C1 segment of cervical spinal cord (tissue), 14 donors: ENCODE data around the gene FAM83C.

Source experiments
- DNase-seq, 14 donors: peaks; one replicate each; lab custom pipeline; 2025; lab: John Stamatoyannopoulos, UW

Gene FAM83C

DNA sequence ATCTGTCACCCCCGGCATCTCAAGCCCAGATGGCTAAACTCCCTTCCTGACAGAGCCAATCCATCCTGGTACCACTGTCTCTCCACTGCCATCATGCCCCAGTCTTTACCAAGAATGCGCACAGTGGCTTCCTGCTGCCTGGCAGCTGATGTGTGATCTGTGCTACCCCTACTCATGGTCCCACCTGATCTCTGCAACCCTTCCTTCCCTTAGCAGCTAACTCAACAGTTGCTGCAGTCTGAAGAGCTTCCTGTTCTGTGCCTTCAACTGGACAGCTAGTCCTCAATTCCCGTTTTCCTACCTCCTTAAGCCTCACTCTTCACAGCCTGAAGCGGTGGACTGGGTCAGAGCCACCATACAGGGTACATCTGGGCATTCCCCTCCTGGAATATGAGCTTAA, 7.6 kb upstream of the FAM83C start:
- no peak for DNase-seq

DNA sequence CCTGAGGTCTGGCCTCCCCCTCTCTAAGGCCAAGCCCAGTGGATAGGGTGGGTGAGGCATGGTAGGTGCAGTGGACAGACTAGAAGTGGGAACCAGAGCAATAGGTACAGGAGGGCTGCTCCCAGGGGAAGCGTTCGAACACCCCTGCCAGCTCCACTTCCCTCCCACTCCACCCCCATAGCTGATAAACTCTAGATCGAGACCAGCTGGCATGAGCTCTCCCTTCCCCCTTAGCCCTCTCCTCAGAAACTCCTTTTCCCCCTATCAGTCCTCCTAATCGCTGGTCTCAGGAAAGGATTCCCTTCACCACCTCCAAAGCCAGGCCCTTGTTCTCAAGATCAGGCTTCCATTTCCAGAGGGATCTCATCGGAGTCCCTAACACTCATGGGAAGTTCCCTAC, 6.0 kb upstream of the FAM83C start:
- no peak for DNase-seq

DNA sequence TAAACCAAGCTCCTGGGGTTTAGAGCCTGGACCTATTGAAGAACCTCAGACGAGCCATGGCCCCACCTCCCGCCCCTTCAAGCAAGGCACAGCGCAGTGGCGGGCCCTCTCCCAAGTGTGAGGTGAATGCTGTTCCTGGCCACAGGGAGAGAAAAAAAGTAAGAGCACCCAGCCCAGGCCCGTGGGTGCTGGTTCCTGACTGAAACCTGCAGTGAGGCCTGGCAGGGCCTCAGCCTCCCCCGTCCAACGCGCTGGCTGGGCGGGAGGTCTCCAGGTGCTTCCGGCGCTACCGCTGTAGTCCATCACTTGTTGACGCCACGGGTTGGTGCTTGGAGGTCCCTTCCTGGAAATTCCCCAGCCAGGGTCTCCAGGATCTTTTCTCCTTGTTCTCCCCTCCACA, 5.5 kb upstream of the FAM83C start:
- no peak for DNase-seq

DNA sequence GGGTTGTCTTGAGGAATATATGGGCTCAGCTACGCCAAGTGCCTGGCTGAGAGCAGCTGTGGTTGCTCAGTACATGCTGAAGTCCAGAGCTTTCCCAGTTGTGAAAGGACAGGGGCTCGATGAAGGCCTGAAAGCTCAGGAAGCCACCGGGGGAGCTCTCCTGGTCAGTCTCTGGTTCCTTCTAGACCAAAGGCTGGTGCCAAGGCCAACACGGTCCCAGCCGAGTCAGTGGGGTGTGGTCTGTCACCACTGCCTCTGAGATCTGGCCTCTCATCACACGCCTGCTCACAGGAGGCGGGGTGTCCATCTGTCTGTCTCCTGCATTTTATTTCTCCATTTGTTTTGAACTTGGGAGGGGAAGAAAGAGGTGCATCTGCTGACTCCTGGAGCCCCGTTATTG, 4.9 kb upstream of the FAM83C start:
- no peak for DNase-seq

DNA sequence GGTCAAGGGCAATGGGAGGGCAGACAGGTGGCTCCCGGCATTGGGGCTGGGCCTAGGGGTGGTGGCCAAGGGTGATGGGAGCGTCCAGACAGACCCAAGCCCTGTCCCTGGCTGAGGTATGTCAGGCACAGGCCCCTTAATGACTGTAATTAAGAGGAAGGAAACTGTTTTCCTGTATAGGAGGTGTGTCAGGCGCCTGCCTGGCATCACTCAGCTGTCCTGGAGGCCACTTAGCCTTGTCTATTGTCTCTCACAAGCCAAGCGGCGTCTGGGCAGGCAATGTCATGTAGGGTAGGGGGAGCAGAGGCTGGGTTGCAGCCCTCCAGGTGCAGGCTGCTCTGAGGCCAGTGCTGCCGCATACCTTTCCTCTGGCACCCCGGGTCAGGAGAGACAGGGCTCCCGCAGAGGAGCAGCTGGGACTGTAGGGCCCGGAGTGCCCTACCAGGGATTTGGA, 3.9 kb upstream of the FAM83C start:
- no peak for DNase-seq

DNA sequence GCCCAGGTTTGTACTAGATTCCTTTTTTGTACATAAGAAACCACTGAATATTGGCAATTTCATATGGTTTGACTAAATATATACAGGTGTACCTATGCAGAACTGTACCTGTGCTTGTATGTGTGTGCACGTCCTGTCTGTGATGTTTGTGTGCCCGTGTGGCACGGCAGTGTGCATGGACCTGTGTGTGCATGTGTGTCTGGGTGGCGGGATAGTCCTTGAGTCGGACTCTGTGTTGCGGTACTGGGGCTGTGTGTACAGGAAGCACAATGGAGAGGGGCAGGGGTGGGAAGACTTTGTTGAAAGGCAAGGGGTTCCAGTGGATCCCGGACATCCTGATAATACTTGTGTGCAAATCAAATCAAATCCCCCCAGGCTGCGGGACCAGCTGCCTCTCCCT, 3.4 kb upstream of the FAM83C start:
- no peak for DNase-seq

- no peak for DNase-seq
Observed at GRCh38 chr20:35295058-35295457, 2.8 kb upstream of the FAM83C start.

DNA sequence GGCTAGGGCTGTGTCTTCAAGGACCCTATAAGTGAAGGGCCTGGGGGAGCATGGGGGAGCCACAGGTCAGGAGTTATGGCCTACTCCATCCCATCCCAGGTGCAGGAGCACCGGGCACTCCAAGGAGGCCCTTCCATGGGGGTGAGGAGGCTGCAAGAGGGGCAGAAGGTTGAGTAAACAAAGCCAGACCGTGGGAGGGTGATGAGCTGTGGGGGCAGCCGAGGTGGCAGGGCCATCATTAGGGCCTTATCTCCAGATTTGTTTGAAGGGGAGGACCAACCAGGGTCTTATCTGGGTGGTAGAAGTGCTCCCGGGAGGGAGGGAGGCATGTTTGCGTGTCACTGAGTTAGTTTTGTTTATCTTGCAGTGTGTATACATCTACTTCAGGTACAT, 2.1 kb upstream of the FAM83C start:
- no peak for DNase-seq

- no peak for DNase-seq
Observed at GRCh38 chr20:35293303-35294292, 1.4 kb upstream of the FAM83C start.

- DNase-seq = no peak
Observed at GRCh38 chr20:35292504-35293285, 470 bp upstream of the FAM83C start.

- no peak for DNase-seq
Observed at GRCh38 chr20:35290887-35291417, 1.3 kb downstream of the FAM83C start.

DNA sequence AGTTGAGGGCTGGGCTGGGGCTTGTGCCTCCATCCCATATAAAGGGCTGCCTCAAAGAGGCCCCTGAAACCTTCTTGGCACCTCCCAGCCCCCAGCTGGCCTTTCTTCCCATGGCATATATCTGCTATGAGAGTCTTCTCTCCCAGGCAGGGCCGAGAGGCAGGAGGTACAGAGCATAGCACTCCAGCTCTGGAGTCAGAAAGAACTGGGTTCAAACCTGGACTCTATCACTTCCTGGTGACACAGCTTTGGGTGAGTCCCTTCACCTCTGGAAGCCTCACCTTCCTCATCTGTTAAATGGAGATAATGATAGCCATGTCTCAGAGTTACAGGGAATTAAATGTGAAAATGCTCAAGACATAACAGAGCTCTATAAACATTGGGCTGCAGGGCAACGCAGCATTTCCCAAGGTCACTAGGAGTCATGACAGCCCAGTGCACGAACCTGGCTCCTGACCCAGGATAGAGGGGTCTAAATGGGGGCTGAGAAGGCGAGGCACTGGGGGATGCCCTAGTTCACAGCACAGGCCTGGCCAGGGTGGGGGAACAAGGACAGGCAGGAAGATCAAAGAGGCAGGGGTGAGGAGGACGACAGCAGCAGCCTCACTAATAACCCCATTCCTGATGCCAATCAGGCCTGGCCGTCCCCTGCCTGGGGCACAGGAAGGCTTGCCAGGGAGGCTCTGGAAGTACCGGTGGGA, 1.9 kb downstream of the FAM83C start:
- no peak for DNase-seq

GRCh38 chr20:35288325-35289060, 3.7 kb downstream of the FAM83C start:
- DNase-seq = no peak

- DNase-seq = no peak
Observed at GRCh38 chr20:35287509-35288324, 4.5 kb downstream of the FAM83C start.

DNA sequence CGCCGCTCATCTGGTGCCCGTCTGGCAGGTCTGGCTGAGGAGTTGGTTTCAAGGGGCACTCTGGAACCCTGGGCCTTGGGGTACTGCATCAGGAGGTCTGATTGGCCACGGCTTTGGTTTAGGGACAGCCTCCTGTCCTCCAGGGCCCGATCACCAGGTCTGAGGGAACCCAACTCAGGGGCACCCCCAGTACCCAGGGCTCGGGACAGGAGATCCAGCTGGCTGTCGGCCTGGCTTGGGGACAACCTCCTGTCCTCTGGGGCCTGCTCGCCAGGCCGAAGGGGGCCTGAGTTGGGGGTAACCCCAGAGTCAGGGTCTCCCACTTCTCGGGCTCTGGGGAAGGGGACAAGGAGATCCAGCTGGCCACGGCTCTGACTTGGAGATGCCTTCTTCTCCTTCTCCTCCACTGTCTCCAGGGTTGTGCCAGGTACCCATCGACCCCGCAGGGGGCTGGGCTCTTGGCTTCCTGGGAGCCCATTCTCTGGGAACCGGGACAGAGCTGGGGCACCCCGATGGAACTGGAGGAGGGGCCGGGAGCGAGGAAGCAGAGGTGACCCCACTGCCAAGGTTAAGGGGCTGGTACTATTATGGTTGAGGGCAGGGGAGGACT, 5.2 kb downstream of the FAM83C start:
- DNase-seq = no peak

- no peak for DNase-seq
Observed at GRCh38 chr20:35286077-35286898, 5.9 kb downstream of the FAM83C start.

GRCh38 chr20:35285806-35286076, 6.5 kb downstream of the FAM83C start:
- no peak for DNase-seq

DNA sequence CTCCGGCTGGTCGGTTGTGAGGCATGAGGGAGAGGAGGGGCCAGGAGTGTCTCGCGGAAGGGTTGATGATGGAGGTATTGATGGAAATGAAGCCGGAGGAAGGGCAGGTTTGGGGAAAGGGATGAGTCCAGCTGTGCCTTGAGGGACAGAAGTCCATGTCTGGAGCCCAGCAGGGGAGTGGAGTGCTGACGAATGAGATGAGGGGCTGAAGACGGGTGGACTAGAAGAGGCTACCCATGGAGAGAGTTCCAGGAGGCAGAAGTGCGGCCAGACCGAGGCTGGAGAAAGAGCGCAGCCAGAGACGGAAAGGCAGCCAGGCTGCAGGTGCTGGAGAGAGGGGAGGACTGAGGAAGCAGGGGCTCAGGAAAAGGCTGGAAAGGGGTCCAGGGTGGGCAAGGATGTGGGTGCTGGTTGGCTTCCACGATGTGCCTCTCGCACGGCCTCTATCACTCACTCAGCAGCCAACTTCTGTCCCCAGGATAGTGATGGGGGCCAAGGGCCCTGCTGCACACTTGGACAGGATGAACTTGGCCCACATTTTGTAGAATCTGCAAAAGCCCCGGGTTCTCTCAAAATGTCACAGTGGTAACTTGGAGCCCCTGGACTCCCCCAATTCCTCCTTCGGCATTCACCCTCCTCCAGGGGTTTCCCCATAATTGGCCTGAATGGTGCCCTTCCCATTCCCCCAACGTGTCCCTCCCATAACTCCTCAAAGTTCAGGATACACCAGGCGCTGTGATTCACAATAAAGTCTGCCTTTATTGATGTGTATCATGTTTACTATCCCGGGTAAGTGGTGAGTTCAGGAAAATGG, 7.0 kb downstream of the FAM83C start:
- DNase-seq = peak in 1 of 14 donors; percentile 51
